HCEC 1CT (cell line): Measurements from ENCODE around the gene TEX22.

Experiments
- DNase-seq: peaks from one replicate; pipeline ENCODE4 v3.0.0-alpha.2; 2017

The TEX22 gene

DNA sequence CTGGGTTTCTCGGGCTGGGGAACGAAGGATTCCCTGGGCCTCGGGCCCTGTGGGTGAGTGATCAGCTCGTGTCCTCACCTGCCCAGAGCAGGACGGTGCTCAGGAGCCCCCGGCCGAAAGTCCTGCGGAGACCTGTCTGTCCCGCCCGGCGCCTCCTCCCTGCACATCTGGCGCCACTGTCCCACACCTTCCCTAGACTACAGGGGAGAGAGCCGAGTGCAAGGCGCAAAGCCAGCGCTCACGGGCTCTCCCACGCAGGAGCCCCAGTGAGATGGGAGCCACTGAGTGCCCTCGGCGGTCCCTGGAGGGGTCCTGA lies 13.1 kb upstream of the TEX22 start:
- no peak for DNase-seq

DNA sequence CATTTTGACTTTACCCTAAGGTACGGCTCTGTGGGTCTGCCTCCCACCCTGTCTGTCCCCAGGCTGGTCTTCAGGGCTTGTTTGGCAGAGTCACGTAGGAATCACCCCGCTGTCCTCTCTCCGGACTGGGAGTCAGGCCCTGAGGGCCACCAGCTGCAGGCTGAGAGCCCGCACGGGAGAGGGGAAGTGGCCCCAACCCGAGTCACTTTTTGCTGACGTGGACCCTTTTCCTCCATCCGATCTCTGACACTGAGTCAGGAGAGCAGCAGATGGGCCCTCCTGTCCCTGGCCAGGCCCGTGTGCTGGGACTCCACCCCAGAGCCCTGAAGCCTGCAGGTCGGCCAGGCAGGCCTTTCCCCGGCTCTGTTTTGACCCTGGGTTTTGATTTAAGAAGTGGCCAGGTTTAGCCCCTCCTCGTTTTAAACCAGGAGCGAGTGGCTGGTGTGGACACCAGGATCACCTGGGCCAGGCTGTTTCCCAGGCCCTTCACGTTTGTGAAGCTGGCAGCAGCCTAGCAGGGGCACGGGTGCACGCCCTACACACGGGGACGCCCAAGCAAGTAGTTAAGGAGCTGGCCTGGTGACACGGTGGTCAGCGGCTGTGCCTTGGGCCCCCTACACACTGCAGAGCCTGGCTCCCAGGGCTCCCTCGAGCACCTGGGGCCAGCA lies 12.5 kb upstream of the TEX22 start:
- no peak for DNase-seq

GRCh38 chr14:105386581-105387529 lies 11.5 kb upstream of the TEX22 start:
- DNase-seq, result no peak

DNA sequence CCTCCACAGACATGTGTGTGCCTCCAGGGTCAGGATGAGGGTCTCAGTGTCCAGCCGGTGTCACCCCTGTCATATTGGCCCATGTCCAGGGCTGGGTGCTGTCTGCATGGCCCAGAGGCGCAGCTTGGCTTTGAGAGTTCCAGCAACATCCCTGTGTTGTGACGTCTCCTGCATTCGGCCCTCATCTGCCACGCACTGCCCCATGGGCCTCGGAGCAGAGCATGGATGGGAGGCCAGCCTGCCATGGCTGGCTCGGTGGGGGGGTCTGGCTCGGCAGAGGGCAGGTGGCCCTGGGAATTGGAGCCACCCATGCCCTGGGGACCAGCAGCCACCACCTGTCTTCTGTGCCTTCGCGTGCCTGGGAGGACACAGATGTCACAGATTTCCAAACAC lies 10.8 kb upstream of the TEX22 start:
- DNase-seq, result no peak

DNA sequence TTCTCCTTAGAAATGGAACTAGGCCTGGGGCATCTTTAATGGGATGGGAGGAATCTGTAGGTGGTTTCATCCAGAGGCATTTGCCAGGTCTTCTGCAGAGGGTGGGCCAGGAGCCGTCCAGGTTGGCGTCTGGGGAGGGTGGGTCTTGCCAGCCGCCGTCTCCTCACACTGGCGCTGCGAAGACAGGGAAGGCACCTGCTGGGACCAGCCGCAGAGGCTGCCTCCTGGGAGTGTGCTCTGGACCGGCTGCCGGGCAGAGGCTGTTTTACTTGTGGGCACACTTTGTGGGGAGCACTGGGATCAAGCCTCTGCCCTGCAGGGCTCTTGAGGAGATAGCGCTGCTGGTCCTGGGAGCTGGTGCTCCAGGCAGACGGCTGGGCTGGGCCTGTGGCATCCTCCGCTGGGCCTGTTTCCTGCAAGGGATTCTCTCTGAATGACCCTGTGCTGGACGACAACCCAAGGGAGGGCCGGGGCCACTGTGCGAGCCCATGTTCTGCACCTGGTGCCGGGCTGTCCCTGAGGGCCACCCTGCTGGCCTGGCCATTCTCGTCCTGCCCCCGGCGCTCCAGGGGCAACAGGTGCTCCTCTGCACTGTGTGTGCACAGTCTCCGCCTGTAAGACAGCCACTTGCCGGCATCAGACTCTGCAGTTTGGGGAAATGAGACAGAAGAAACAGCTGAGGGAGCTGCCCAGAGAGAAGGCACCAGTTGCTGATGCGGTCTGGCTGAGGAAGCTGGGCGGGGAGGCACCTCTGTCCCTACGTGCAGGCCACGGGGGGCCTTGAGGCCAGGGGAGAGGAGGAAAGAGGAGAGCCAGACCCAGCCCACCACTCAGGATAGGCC lies 10.0 kb upstream of the TEX22 start:
- no peak for DNase-seq

DNA sequence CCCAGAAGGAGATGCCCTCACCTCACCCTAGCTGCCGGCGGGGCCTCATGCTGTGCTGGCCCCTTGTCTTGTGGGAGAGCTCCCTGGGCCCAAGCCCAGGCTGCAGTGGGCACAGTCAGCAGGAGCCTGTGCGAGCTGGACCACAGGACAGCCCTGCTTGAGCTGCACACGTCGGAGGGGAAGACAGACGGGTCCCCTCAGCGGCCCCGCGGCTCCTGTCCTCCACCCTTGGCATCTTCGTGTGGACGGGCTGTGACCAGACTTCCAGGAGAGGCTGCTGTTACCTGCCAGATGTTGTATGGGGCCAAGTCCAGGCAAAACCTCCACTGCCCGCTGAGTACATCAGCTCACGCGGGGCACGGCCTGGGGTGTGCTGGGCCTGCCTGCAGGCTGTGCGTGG lies 9.4 kb upstream of the TEX22 start:
- no peak for DNase-seq

GRCh38 chr14:105389534-105389933 lies 8.8 kb upstream of the TEX22 start:
- no peak for DNase-seq

DNA sequence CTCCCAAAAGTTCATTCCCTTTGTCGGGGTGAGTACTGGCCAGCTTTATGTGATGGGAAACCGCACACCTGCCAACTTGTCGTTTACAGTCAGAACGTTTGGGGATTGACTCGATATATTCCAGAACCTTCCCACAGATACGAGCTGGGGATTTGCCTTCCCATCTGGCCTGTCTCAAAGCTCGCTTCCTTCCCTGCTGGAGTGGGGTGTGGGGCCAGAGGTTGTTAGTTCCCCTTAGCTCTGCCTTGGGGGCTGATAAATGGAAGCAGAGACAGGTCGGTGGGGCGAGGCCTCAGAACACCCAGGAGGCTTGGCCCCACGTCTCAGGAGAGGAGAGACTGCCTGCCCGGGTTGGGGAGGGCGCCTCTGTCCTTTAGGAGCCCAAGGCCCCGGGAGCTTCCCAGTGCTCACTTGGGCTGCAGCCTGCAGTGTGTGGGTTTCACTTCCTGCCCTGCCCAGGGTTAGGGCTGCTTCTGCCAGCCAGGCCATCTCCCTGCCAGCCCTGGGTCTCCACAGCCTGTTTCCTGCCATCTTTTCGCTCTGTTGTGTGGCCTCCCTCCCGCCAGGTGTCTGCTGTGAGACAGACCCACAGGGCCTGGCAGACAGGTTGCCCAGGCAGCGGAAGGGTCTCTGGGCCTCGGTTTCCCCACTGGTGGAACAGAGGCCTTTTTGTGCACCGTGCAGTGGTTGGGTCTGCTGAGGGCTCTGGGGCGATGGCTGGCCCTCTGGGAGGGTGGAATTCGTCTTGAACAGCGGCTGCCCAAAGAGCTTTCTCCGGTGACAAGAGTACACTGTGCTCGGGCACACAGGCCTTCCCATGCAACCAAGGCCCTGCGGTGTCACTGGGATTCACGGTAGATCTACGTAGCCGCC lies 8.1 kb upstream of the TEX22 start:
- DNase-seq, result no peak

DNA sequence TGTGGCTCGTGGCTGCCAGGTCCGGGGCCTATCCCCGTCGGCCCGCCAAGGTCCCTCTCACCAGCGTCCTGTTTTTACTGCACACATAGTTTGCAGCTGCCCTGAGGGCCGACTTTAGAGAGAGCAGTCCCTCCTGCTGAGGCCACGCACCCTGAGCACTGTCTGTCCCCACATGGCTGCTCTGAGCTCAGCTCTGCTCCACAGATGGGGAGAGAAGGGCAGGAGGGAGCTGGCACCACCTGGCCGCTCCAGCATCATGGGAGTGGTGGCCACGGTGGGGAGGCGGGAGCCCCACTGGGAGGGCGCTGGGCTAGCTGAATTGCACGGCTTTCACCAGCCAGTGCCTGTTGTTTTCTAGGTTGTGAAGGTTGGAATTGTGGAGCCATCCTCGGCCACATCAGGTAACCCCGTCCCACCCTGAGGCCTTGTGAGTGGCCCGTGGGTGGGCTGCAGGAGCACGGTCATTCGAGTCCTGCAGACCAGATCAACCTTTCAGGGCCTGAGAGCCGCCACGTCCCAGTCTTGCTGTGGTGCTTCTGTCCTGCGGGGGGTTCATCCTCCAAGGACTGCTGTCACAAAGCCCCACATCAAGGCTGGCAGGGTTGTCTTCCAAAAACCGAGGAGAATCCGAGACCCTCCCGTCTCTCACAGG lies 7.4 kb upstream of the TEX22 start:
- no peak for DNase-seq

GRCh38 chr14:105391541-105391940 lies 6.8 kb upstream of the TEX22 start:
- DNase-seq, result no peak

DNA sequence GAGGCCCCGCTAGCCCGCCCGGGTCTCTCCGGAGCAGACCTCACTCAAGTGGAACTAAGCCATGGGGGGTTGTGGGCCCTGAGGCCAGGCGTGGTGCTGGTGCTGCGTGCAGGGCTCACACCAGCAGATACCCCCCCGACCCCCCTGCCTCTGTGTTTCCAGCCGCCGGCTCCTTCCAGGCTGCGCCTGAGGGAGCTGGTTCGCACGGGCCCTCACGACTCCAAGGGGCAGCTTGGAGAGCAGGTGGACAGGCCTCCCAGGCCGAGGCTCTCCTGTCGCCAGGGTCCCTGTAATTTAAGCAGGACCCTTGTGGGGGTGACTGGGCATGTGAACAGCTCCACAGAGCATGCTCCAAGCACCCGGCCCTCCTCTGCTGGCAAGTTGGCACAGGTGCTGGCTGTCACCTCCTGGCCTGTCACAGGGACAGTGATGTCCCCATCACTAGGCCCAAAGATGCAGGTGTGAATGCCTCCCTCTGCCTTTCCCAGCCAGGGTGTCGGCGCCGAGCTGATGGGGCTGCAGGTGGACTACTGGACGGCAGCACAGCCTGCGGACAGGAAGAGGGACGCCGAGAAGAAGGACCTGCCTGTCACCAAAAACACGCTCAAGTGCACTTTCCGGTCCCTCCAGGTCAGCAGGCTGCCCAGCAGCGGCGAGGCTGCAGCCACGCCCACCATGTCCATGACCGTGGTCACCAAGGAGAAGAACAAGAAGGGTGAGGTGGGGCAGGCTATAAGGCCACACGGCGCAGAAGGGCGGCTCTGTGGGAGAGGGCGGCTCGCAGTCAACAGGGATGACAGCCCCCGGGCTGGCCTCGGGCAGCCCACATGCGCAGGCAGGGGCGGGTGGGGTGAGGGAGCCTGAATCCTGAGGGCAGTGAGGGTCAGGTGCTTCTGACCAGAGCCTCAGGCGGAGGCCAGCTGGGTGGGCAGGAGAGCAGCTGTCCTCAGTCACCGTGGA lies 5.9 kb upstream of the TEX22 start:
- no peak for DNase-seq

DNA sequence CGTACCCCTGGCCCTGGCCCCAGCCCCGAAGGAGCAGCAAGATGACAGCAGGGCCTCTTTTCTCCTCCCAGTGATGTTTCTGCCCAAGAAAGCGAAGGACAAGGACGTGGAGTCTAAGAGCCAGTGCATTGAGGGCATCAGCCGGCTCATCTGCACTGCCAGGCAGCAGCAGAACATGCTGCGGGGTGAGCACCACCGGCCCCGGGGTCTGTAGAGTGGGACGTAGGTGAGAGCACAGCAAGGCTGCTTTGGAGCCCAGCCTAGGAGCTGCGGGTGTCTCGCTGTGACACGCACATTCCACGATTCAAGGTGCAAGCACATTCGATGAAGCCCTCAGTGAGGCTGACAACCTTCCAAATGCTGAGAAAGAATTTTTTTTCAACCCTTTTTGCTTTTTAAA lies 5.2 kb upstream of the TEX22 start:
- DNase-seq, result no peak

- no peak for DNase-seq
Observed at GRCh38 chr14:105394714-105395537, 3.4 kb upstream of the TEX22 start.

DNA sequence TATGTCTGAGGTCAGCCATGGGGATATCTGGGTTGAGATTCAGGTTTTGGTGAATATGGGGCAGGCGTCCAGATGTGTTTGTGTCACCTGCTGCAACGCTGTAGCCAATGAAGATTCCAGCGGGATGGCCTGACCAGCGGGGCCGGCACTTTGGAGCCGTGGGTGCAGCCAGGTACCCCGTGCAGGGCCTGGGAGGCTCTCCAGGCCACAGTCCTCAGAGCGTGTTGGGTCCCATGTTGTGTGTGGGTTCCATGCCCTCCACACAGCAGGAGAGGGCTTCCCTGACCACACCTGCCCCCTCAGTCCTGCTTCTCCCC lies 2.8 kb upstream of the TEX22 start:
- no peak for DNase-seq

- no peak for DNase-seq
Observed at GRCh38 chr14:105397350-105397931, 897 bp upstream of the TEX22 start.

GRCh38 chr14:105398726-105399465 lies 558 bp downstream of the TEX22 start:
- no peak for DNase-seq

GRCh38 chr14:105399466-105399775 lies 1.1 kb downstream of the TEX22 start:
- no peak for DNase-seq

DNA sequence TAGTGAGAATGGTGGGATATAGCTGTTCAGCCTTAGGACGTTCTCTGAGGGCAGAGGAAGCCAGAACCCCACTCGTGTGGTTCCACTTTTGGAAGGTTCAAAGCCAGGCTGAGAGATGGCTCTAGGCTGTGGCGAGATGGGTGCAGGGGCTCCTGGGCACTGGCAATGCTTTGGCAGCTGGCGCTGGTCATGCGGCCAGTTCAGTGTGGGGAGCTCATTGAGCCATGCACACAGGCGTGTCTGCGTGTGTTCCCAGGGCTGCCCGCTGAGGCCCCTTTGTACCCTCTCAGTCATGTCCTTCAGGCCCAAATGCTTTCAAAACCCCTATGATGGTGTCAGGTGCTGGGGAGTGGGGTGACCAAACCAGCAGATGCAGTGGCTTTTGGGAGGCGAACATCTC lies 1.7 kb downstream of the TEX22 start:
- no peak for DNase-seq

- no peak for DNase-seq
Observed at GRCh38 chr14:105401699-105402098, 3.4 kb downstream of the TEX22 start.
